Rectal smooth muscle tissue (tissue), 1 donor: ENCODE data around the gene SNRNP40.
"Not testable (repeated sequence)": the region's sequence is repeated elsewhere in the genome, so short reads cannot be mapped to it uniquely, and the experiment has no call there.

Experiments
- H3K27ac ChIP-seq: one replicate; pipeline ENCODE4 v1.7.0; 2013; ENCODE audit warnings: low read depth, low read length, inconsistent platforms
- H3K27me3 ChIP-seq: one replicate; pipeline ENCODE4 v1.7.0; 2013; ENCODE audit warnings: low read length; ENCODE audit not compliant: control insufficient read depth, insufficient read depth
- H3K36me3 ChIP-seq: one replicate; pipeline ENCODE4 v1.7.0; 2013; ENCODE audit warnings: low read length; ENCODE audit not compliant: control insufficient read depth, insufficient read depth
- H3K4me1 ChIP-seq: one replicate; pipeline ENCODE4 v1.7.0; 2013; ENCODE audit warnings: low read length; ENCODE audit not compliant: control insufficient read depth, insufficient read depth
- H3K4me3 ChIP-seq: one replicate; pipeline ENCODE4 v1.7.0; 2013; ENCODE audit warnings: low read length
- H3K9ac ChIP-seq: one replicate; pipeline ENCODE4 v1.7.0; 2013; ENCODE audit warnings: low read length

The SNRNP40 gene

GRCh38 chr1:31266547-31266946, 30.0 kb downstream of the SNRNP40 start:
- H3K9ac ChIP-seq = no peak overlapping the region
- peaks cover 17% of the 10 kb centered on the region for H3K36me3 ChIP-seq
- H3K27ac ChIP-seq = no peak overlapping the region
- no peak overlapping the region for H3K4me3 ChIP-seq
- no peaks in the 10 kb centered on the region for H3K4me1 ChIP-seq
- H3K27me3 ChIP-seq = no peaks in the 10 kb centered on the region

GRCh38 chr1:31264790-31265386, 31.7 kb downstream of the SNRNP40 start:
- no peak overlapping the region for H3K4me3 ChIP-seq
- H3K27me3 ChIP-seq = no peaks in the 10 kb centered on the region
- H3K9ac ChIP-seq = no peak overlapping the region
- no peak overlapping the region for H3K27ac ChIP-seq
- H3K36me3 ChIP-seq = peaks cover 16% of the 10 kb centered on the region
- no peaks in the 10 kb centered on the region for H3K4me1 ChIP-seq

- no peak overlapping the region for H3K4me3 ChIP-seq
- H3K4me1 ChIP-seq = no peaks in the 10 kb centered on the region
- no peak overlapping the region for H3K9ac ChIP-seq
- no peaks in the 10 kb centered on the region for H3K27me3 ChIP-seq
- peaks cover 14% of the 10 kb centered on the region for H3K36me3 ChIP-seq
- H3K27ac ChIP-seq = no peak overlapping the region
These were observed 33.2 kb downstream of the SNRNP40 start for GRCh38 chr1:31263408-31263807.

GRCh38 chr1:31262393-31262792, 34.2 kb downstream of the SNRNP40 start:
- not testable (repeated sequence) for H3K27ac ChIP-seq
- peaks cover 17% of the 10 kb centered on the region for H3K36me3 ChIP-seq

GRCh38 chr1:31261916-31262315, 34.7 kb downstream of the SNRNP40 start:
- H3K27me3 ChIP-seq = no peaks in the 10 kb centered on the region
- H3K4me1 ChIP-seq = no peaks in the 10 kb centered on the region
- H3K27ac ChIP-seq = no peak overlapping the region
- H3K36me3 ChIP-seq = peaks cover 17% of the 10 kb centered on the region
- no peak overlapping the region for H3K4me3 ChIP-seq
- no peak overlapping the region for H3K9ac ChIP-seq

More at GRCh38 chr1:31262393-31262792, 34.2 kb downstream of the SNRNP40 start:
- H3K4me3 ChIP-seq, H3K27me3 ChIP-seq, H3K4me1 ChIP-seq, H3K9ac ChIP-seq: not testable (repeated sequence)

GRCh38 chr1:31259746-31260145, 36.8 kb downstream of the SNRNP40 start:
- Histone ChIP-seq H3K4me3 (no peak overlapping the region), H3K9ac (no peak overlapping the region), H3K27ac (no peak overlapping the region), H3K36me3 (peaks cover 17% of the 10 kb centered on the region), H3K4me1 (no peaks in the 10 kb centered on the region), H3K27me3 (no peaks in the 10 kb centered on the region)

GRCh38 chr1:31258581-31258980, 38.0 kb downstream of the SNRNP40 start:
- no peaks in the 10 kb centered on the region for H3K4me1 ChIP-seq
- H3K36me3 ChIP-seq = peaks cover 17% of the 10 kb centered on the region
- no peak overlapping the region for H3K9ac ChIP-seq
- no peak overlapping the region for H3K27ac ChIP-seq
- no peak overlapping the region for H3K4me3 ChIP-seq
- H3K27me3 ChIP-seq = no peaks in the 10 kb centered on the region

- Histone ChIP-seq H3K9ac (no peak overlapping the region), H3K36me3 (peaks cover 17% of the 10 kb centered on the region)
These were observed 39.4 kb downstream of the SNRNP40 start for GRCh38 chr1:31257213-31257612.

GRCh38 chr1:31249854-31250253, 46.7 kb downstream of the SNRNP40 start:
- no peak overlapping the region for H3K9ac ChIP-seq
- no peak overlapping the region for H3K4me3 ChIP-seq
- H3K27ac ChIP-seq = no peak overlapping the region
- no peaks in the 10 kb centered on the region for H3K4me1 ChIP-seq
- no peaks in the 10 kb centered on the region for H3K27me3 ChIP-seq
- H3K36me3 ChIP-seq = no peaks in the 10 kb centered on the region

More at GRCh38 chr1:31257213-31257612, 39.4 kb downstream of the SNRNP40 start:
- H3K4me1 ChIP-seq = no peaks in the 10 kb centered on the region
- H3K27ac ChIP-seq = no peak overlapping the region
- no peaks in the 10 kb centered on the region for H3K27me3 ChIP-seq
- no peak overlapping the region for H3K4me3 ChIP-seq

- H3K4me3 ChIP-seq = no peak overlapping the region
These were observed 48.3 kb downstream of the SNRNP40 start for GRCh38 chr1:31248276-31248675.

GRCh38 chr1:31244326-31244725, 52.3 kb downstream of the SNRNP40 start:
- no peak overlapping the region for H3K9ac ChIP-seq
- no peaks in the 10 kb centered on the region for H3K4me1 ChIP-seq
- no peak overlapping the region for H3K4me3 ChIP-seq
- no peak overlapping the region for H3K27ac ChIP-seq
- H3K36me3 ChIP-seq = no peaks in the 10 kb centered on the region
- no peaks in the 10 kb centered on the region for H3K27me3 ChIP-seq

More at GRCh38 chr1:31248276-31248675, 48.3 kb downstream of the SNRNP40 start:
- Histone ChIP-seq H3K27me3 (no peaks in the 10 kb centered on the region), H3K9ac (no peak overlapping the region), H3K36me3 (no peaks in the 10 kb centered on the region), H3K4me1 (no peaks in the 10 kb centered on the region), H3K27ac (no peak overlapping the region)

- H3K36me3 ChIP-seq = no peaks in the 10 kb centered on the region
- H3K27ac ChIP-seq = no peak overlapping the region
- no peak overlapping the region for H3K4me3 ChIP-seq
- peaks cover 4% of the 10 kb centered on the region for H3K27me3 ChIP-seq
- H3K9ac ChIP-seq = no peak overlapping the region
- H3K4me1 ChIP-seq = no peaks in the 10 kb centered on the region
These were observed 52.9 kb downstream of the SNRNP40 start for GRCh38 chr1:31243501-31244286.

GRCh38 chr1:31241321-31241720, 55.3 kb downstream of the SNRNP40 start:
- peaks cover 11% of the 10 kb centered on the region for H3K27me3 ChIP-seq
- no peak overlapping the region for H3K4me3 ChIP-seq
- no peak overlapping the region for H3K9ac ChIP-seq
- no peaks in the 10 kb centered on the region for H3K4me1 ChIP-seq
- no peaks in the 10 kb centered on the region for H3K36me3 ChIP-seq
- no peak overlapping the region for H3K27ac ChIP-seq
